ENCODE measurements around the gene PLK5. TPM values are rescaled to one million over a fixed set of nuclear protein-coding genes. Genes with fewer than 3 reads are reported as not detected.
"Not testable (repeated sequence)": the region's sequence is repeated elsewhere in the genome, so short reads cannot be mapped to it uniquely, and the experiment has no call there.

PLK5 gene
- polyA plus RNA-seq, 3 donors: 0.20 to 0.46 (median 0.31) TPM

- DNase-seq: peak; percentile 99
Observed at GRCh38 chr19:1490311-1491113, 33.4 kb upstream of the PLK5 start, which contains the start of gene PCSK4. Gene PCSK4, minus strand, starts transcription at chr19:1490350. Its CDS starts 4 bp downstream, at chr19:1490346.

- DNase-seq: no peak
Observed at GRCh38 chr19:1491114-1491848, 32.6 kb upstream of the PLK5 start, which contains the start of gene REEP6. Gene REEP6, plus strand, starts transcription at chr19:1491181. Its CDS starts 89 bp downstream, at chr19:1491270.

GRCh38 chr19:1491849-1492170, 32.1 kb upstream of the PLK5 start:
- DNase-seq: no peak

- no peak for DNase-seq
Observed at GRCh38 chr19:1492474-1493006, 31.3 kb upstream of the PLK5 start.

- no peak for DNase-seq
Observed at GRCh38 chr19:1494115-1494815, 29.6 kb upstream of the PLK5 start.

GRCh38 chr19:1495051-1495798, 28.7 kb upstream of the PLK5 start:
- no peak for DNase-seq

GRCh38 chr19:1495799-1496713, 27.8 kb upstream of the PLK5 start:
- no peak for DNase-seq

GRCh38 chr19:1496714-1497577, 26.9 kb upstream of the PLK5 start:
- DNase-seq: no peak

GRCh38 chr19:1497578-1498235, 26.2 kb upstream of the PLK5 start:
- DNase-seq: no peak

GRCh38 chr19:1499231-1499630, 24.6 kb upstream of the PLK5 start:
- DNase-seq: not testable (repeated sequence)

GRCh38 chr19:1501200-1501595, 22.7 kb upstream of the PLK5 start:
- DNase-seq: no peak

GRCh38 chr19:1502433-1503088, 21.3 kb upstream of the PLK5 start:
- DNase-seq: no peak

- DNase-seq: no peak
Observed at GRCh38 chr19:1503089-1503924, 20.6 kb upstream of the PLK5 start.

- no peak for DNase-seq
Observed at GRCh38 chr19:1503925-1504773, 19.7 kb upstream of the PLK5 start.

GRCh38 chr19:1505012-1505411, 18.9 kb upstream of the PLK5 start:
- no peak for DNase-seq
